Tibial nerve (tissue), 4 donors: ENCODE measurements around the gene SETX. TPM values are rescaled to one million over a fixed set of nuclear protein-coding genes. Genes with fewer than 3 reads are reported as not detected.

ENCODE experiments used
- DNase-seq, 2 donors: peaks; one replicate each; pipeline ENCODE4 v3.0.0-alpha.2; 2019; ENCODE audit warnings: low spot score in 2 of 2
- H3K27ac ChIP-seq, 4 donors: fragments of 200-600 bp; sonication (generic) in 3 of 4; one replicate each; pipeline ENCODE4 v1.5.1; 2017 to 2019; ENCODE audit warnings: mild to moderate bottlenecking in 1 of 4
- H3K27me3 ChIP-seq, 2 donors: fragments of 200-600 bp; sonication (generic) in 1 of 2; one replicate each; pipeline versions ENCODE4 v1.5.1 to v1.6.0; 2017 to 2019
- H3K36me3 ChIP-seq, 3 donors: fragments of 200-600 bp; sonication (generic); one replicate each; pipeline ENCODE4 v1.5.1; 2018 to 2019
- H3K4me1 ChIP-seq, 4 donors: fragments of 200-600 bp; sonication (generic) in 3 of 4; one replicate each; pipeline ENCODE4 v1.5.1; 2017 to 2019
- H3K4me3 ChIP-seq, 4 donors: fragments of 200-600 bp; sonication (generic) in 3 of 4; one replicate each; pipeline ENCODE4 v1.5.1; 2017 to 2019; ENCODE audit warnings: mild to moderate bottlenecking in 1 of 4, moderate library complexity in 1 of 4
- H3K9me3 ChIP-seq, 4 donors: fragments of 200-600 bp; sonication (generic) in 3 of 4; one replicate each; pipeline ENCODE4 v1.5.1; 2017 to 2019
- CTCF ChIP-seq, 5 experiments: fragments of 200-600 bp in 3 of 5; fragments of 450-650 bp in 2 of 5; sonication (generic) in 3 of 5; IDR thresholded peaks; one replicate each; pipeline ENCODE4 v1.5.1; 2016 to 2019; ENCODE audit warnings: antibody characterized with exemption in 5 of 5, mild to moderate bottlenecking in 3 of 5, moderate library complexity in 2 of 5
- EP300 ChIP-seq, 2 donors: sonication (generic); formaldehyde crosslinking; IDR thresholded peaks; one replicate each; pipeline ENCODE4 v1.6.1; 2017; ENCODE audit warnings: antibody characterized with exemption in 2 of 2, mild to moderate bottlenecking in 1 of 2
- POLR2A ChIP-seq, 2 donors: fragments of 450-650 bp; IDR thresholded peaks; one replicate each; pipeline ENCODE4 v1.6.1; 2017; ENCODE audit warnings: antibody characterized with exemption in 2 of 2, mild to moderate bottlenecking in 2 of 2, moderate library complexity in 2 of 2
- WGBS, 2 donors: methylation state at CpG; one replicate each; pipeline ENCODE4 v1.1.5; 2018; 5-methylcytosine and 5-hydroxymethylcytosine counted together
- total RNA-seq, 4 donors: library from RNA; depleted of rRNA; stranded (reverse); fragments of >200 nt; gene quantifications; one replicate each; pipeline ENCODE4 v1.1.0, GENCODE V29; 2016

SETX gene
- total RNA-seq, 4 donors from 2014 or later: 64.0 to 73.9 (median 65.1) TPM

DNA sequence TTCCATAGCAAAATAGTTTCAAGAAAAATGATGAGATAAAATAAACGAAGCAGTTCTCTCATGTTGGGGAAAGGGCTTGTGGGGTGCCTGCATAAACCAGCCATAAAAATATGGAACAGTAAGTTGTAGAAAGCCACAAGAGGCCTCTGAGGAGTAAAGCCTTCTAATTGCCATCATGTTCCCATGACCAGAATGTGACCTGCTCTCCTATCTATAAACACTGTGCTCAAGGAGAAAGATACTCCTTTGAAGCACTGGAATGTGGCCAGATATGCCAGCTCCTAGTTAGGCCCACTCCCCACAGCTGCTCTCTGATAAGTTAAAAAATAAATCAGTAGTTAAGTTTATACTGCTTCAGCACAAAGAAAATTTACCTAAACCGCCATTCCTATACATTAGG is 65.8 kb downstream of the SETX start:
- TF ChIP-seq POLR2A (IDR thresholded peaks at IDR 0.05): no peak
- TF ChIP-seq EP300 (IDR thresholded peaks at IDR 0.05): no peak
- no peak for TF ChIP-seq CTCF (IDR thresholded peaks at IDR 0.05)
- Histone ChIP-seq H3K4me1 (peaks cover 0 to 3% (median 0%) of the 10 kb centered on the region in 4 donors), H3K4me3 (no peak overlapping the region), H3K36me3 (peaks cover 3 to 90% (median 5%) of the 10 kb centered on the region in 3 donors), H3K27ac (no peak overlapping the region), H3K27me3 (no peaks in the 10 kb centered on the region), H3K9me3 (no peaks in the 10 kb centered on the region)
- DNase-seq: no peak
- 66 to 69% methylated on average over 2 of the region's 2 CpGs for WGBS, 2 donors

DNA sequence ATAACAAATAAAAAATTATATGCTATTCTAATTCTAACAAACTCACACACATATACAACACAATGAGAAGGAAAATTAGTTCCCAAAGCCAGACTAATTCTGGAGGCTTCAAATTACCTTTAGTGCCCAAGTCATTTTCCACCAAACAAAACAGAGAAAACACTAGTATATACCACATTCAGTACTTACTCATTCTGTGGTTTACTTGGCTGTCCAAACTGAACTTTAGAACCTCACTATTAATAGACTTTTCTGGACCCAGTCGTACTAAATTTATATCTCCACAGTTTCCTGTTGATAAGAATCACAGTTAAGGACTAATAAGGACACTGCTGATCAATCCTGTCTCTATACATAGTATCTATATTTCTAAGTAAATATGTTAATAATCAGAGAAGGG is 66.4 kb downstream of the SETX start:
- no peaks in the 10 kb centered on the region for H3K9me3 ChIP-seq
- H3K4me1 ChIP-seq: peaks cover 0 to 3% (median 0%) of the 10 kb centered on the region in 4 donors
- peaks cover 3 to 90% (median 6%) of the 10 kb centered on the region in 3 donors for H3K36me3 ChIP-seq
- H3K27ac ChIP-seq: no peak overlapping the region
- TF ChIP-seq CTCF (IDR thresholded peaks at IDR 0.05): no peak
- no peak for TF ChIP-seq POLR2A (IDR thresholded peaks at IDR 0.05)
- TF ChIP-seq EP300 (IDR thresholded peaks at IDR 0.05): no peak
- H3K4me3 ChIP-seq: no peak overlapping the region
- no peak for DNase-seq
- 25 to 37% methylated on average over 1 of the region's 1 CpG for WGBS, 2 donors
- no peaks in the 10 kb centered on the region for H3K27me3 ChIP-seq

DNA sequence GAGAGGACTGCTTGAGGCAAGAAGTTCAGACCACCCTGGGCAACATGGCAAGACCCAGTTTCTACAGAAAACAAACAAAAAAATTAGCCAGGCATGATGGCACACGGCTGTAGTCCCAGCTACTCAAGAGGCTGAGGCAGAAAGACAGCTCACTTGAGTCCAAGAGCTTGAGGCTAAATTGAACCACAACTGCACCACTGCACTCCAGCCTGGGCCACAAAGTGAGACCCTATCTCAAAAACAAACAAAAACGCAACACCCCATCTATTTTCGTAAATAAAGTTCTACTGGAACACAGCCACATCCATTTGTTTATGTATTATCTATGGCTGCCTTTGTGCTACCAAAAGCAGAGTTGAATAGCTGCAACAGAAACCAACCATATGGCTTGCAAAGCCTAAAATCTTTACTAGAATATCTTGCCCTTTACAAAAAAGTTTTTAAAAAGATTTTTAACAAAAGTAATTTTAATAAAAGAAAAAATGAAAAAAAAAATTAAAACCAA is 67.5 kb downstream of the SETX start:
- no peak for DNase-seq
- Histone ChIP-seq H3K4me3 (no peak overlapping the region), H3K36me3 (peaks cover 3 to 92% (median 17%) of the 10 kb centered on the region in 3 donors), H3K4me1 (peaks cover 0 to 3% (median 0%) of the 10 kb centered on the region in 4 donors), H3K27ac (no peak overlapping the region), H3K27me3 (no peaks in the 10 kb centered on the region), H3K9me3 (no peaks in the 10 kb centered on the region)
- TF ChIP-seq CTCF (IDR thresholded peaks at IDR 0.05) (no peak), POLR2A (IDR thresholded peaks at IDR 0.05) (no peak), EP300 (IDR thresholded peaks at IDR 0.05) (no peak)
- 75 to 77% methylated on average over 3 of the region's 3 CpGs for WGBS, 2 donors

DNA sequence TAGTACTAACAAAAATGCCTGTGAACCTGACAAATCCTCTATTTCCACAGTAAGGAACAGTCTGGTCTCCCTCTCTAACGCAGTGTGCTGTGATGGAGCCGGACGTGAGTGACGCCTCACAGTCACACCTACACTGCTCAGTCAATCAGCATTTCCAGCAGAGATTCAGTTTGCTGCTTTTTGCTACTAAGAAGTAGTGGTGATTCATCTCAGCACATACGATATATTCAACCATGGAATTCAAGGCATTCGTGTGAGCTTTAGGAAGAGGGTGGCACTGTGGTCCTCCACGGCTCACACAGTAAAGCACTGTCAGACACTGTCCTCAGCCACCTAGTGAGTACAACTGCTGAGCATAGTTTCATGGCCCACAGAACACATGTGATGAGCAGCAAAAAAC is 70.9 kb downstream of the SETX start:
- H3K36me3 ChIP-seq: peaks cover 3 to 100% (median 36%) of the 10 kb centered on the region in 3 donors
- no peak for DNase-seq
- TF ChIP-seq POLR2A (IDR thresholded peaks at IDR 0.05): no peak
- no peak for TF ChIP-seq EP300 (IDR thresholded peaks at IDR 0.05)
- no peak for TF ChIP-seq CTCF (IDR thresholded peaks at IDR 0.05)
- peaks cover 0 to 3% (median 0%) of the 10 kb centered on the region in 4 donors for H3K4me1 ChIP-seq
- H3K4me3 ChIP-seq: no peak overlapping the region
- no peaks in the 10 kb centered on the region for H3K27me3 ChIP-seq
- no peak overlapping the region for H3K27ac ChIP-seq
- H3K9me3 ChIP-seq: no peaks in the 10 kb centered on the region
- 80 to 81% methylated on average over 7 of the region's 7 CpGs for WGBS, 2 donors

DNA sequence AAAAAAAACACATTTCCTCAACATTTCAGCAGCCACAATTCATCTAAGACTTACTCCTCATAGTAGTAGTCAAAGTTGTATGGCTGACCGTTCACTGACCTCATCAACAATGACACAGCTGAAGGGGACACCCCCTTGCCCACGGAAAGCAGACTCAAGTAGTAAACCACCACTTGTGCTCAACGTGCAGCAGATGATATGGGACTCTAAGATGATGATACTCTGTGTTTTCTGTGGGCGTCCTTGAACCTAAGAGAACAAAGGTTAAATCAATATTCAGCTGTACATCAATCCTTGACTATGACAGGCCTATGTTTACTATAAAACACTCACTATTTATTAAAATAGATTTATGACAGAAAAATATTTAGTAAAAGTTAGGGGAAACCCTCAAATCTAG is 71.6 kb downstream of the SETX start:
- no peak overlapping the region for H3K27ac ChIP-seq
- WGBS, 2 donors: 57 to 58% methylated on average over 4 of the region's 4 CpGs
- no peak for DNase-seq
- H3K36me3 ChIP-seq: peaks cover 3 to 100% (median 36%) of the 10 kb centered on the region in 3 donors
- TF ChIP-seq EP300 (IDR thresholded peaks at IDR 0.05) (no peak), POLR2A (IDR thresholded peaks at IDR 0.05) (no peak), CTCF (IDR thresholded peaks at IDR 0.05) (no peak)
- H3K27me3 ChIP-seq: no peaks in the 10 kb centered on the region
- no peaks in the 10 kb centered on the region for H3K9me3 ChIP-seq
- no peak overlapping the region for H3K4me3 ChIP-seq
- no peaks in the 10 kb centered on the region for H3K4me1 ChIP-seq
